ENCODE data around the gene NPAS1. TPM values are rescaled to one million over a fixed set of nuclear protein-coding genes. Genes with fewer than 3 reads are reported as not detected.
A peak's percentile ranks its signal among the peaks of the same experiment; 100 is the strongest.

The NPAS1 gene
- total and polyA plus RNA-seq, 3 experiments from 2014 or later, result 0.24 to 0.37 TPM; not detected in 1

DNA sequence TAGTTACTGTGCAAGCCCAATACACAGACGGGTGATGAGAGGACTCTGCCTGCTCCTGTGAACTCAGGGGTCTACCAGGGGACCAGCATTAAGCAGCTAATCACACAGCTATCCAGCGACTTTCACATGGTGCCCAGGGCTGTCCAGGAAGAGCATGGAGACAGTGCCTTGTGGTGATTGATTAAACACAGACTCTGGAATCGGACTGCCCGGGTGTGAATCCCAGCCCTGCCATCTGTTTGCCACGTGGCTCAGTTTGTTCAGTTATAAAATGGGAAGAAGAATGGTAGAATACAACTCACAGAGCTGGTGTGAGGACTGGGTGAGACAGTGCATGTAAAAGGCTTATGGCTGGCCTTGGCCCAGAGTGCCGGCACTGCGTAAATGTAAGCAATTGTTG is 42.1 kb upstream of the NPAS1 start:
- H3K27me3 ChIP-seq (ENCODE audit: insufficient read depth, low read length, poor library complexity, severe bottlenecking), result no peaks in the 10 kb centered on the region
- peak overlapping the region; percentile 11 to 58 (median 47) for H3K27ac Mint-ChIP-seq

GRCh38 chr19:46978171-46978869 is 41.3 kb upstream of the NPAS1 start:
- Histone ChIP-seq H3K27me3 (ENCODE audit: insufficient read depth, low read length, poor library complexity, severe bottlenecking) (no peaks in the 10 kb centered on the region), H3K36me3 (ENCODE audit: insufficient read depth, low read length) (no peaks in the 10 kb centered on the region), H3K4me1 (ENCODE audit: insufficient read depth, low read length) (peaks cover 38% of the 10 kb centered on the region), H3K9me3 (ENCODE audit: low read length) (no peaks in the 10 kb centered on the region), H3K4me3 (ENCODE audit: low read length) (no peak overlapping the region), H3K27ac (ENCODE audit: low read depth, low read length) (no peak overlapping the region)
- no peak for DNase-seq
- peak overlapping the region in 6 of 7 donors; percentile 19 to 78 (median 52) for H3K4me3 Mint-ChIP-seq
- H3K27me3 Mint-ChIP-seq, result peaks cover 0 to 3% of the 10 kb centered on the region in 2 donors
- POLR2A ChIA-PET, result no interaction called here
- peaks cover 56 to 68% (median 68%) of the 10 kb centered on the region in 3 donors for H3K4me1 Mint-ChIP-seq
- H3K27ac Mint-ChIP-seq, result peak overlapping the region; percentile 24 to 91 (median 54)
- no peaks in the 10 kb centered on the region for H3K9me3 Mint-ChIP-seq
- CTCF ChIA-PET, result no interaction called here
- peaks cover 0 to 32% (median 0%) of the 10 kb centered on the region in 3 donors for H3K36me3 Mint-ChIP-seq

More for the DNA sequence above, 42.1 kb upstream of the NPAS1 start:
- H3K36me3 ChIP-seq (ENCODE audit: insufficient read depth, low read length), result no peaks in the 10 kb centered on the region
- H3K4me3 ChIP-seq (ENCODE audit: low read length), result no peak overlapping the region
- ChIA-PET POLR2A (no interaction called here), CTCF (interaction anchor here (2.2 to 2.4 kb wide), 2 partner anchors 14 to 51 kb away, joined by 5 to 10 read pairs; no protein-coding TSS in a partner anchor)
- peaks cover 38% of the 10 kb centered on the region for H3K4me1 ChIP-seq (ENCODE audit: insufficient read depth, low read length)
- H3K9me3 ChIP-seq (ENCODE audit: low read length), result no peaks in the 10 kb centered on the region
- no peak for DNase-seq
- Mint-ChIP-seq H3K4me3 (peak overlapping the region in 4 of 7 donors; percentile 21 to 62 (median 34)), H3K4me1 (peaks cover 56 to 68% (median 67%) of the 10 kb centered on the region in 3 donors), H3K36me3 (peaks cover 0 to 30% (median 0%) of the 10 kb centered on the region in 3 donors), H3K27me3 (peaks cover 0 to 3% of the 10 kb centered on the region in 2 donors), H3K9me3 (no peaks in the 10 kb centered on the region)
- H3K27ac ChIP-seq (ENCODE audit: low read depth, low read length), result no peak overlapping the region

DNA sequence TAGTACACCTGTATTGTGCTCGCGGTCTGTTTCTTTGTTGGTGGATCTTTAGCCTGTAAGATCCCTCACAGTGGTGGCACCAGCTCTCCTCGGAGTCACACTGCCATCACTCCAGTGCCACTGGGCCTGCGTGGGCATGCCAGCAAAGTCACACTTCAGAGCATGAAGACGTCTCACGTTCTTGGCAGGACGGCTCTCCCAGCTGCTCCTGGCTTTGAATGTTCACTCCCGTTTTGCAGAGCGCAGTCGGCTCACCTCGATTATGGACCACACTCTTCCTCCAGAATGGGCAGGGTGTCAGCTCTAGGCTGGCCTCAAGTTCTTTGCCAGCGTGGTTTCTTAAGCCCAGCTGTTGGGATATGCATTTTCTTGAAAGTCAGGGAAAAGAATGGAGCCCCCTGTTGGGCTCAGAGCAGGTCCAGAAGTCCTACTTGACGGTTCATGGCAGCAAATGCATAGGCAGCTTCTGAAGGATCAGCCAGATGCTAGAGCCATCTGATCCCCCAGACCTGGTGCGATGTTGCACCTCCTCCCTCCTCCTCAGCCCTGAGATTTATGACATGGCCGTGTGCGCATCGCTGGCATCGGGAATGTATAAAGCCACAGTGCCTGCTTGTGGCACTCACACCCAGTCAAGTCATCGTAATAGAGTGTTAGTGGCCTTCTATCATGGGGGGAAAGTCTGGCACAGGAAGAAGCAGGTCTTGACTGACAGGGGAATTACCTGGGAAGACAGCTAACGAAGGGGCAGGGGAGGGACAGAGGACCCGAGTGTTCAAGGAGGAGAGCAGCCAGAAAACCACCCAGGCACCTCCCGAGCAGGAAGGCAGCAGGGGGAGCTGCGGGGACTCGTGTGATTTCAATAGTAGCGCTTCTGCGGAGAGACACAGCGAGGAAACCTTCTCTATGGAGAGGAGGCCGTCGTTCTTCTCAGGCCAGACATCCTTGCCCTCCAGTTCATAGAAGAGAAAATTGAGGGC is 40.2 kb upstream of the NPAS1 start:
- H3K4me1 ChIP-seq (ENCODE audit: insufficient read depth, low read length), result peaks cover 38% of the 10 kb centered on the region
- peaks cover 0 to 30% (median 0%) of the 10 kb centered on the region in 3 donors for H3K36me3 Mint-ChIP-seq
- H3K4me3 Mint-ChIP-seq, result peak overlapping the region in 1 of 7 donors; percentile 24
- POLR2A ChIA-PET, result no interaction called here
- no peak overlapping the region for H3K4me3 ChIP-seq (ENCODE audit: low read length)
- peaks cover 60 to 69% (median 68%) of the 10 kb centered on the region in 3 donors for H3K4me1 Mint-ChIP-seq
- no peaks in the 10 kb centered on the region for H3K9me3 ChIP-seq (ENCODE audit: low read length)
- no peaks in the 10 kb centered on the region for H3K36me3 ChIP-seq (ENCODE audit: insufficient read depth, low read length)
- DNase-seq, result no peak
- CTCF ChIA-PET, result interaction anchor here (0.9 to 2.0 kb wide), 4 partner anchors 11 to 123 kb away, joined by 3 to 7 read pairs (median 3); no protein-coding TSS in a partner anchor
- peaks cover 0 to 3% of the 10 kb centered on the region in 2 donors for H3K27me3 Mint-ChIP-seq
- no peaks in the 10 kb centered on the region for H3K9me3 Mint-ChIP-seq
- H3K27ac ChIP-seq (ENCODE audit: low read depth, low read length), result no peak overlapping the region
- peak overlapping the region in 7 of 8 donors; percentile 22 to 67 (median 56) for H3K27ac Mint-ChIP-seq
- no peaks in the 10 kb centered on the region for H3K27me3 ChIP-seq (ENCODE audit: insufficient read depth, low read length, poor library complexity, severe bottlenecking)

GRCh38 chr19:46980761-46981160 is 38.9 kb upstream of the NPAS1 start:
- POLR2A ChIA-PET, result no interaction called here
- Mint-ChIP-seq H3K27ac (peak overlapping the region; percentile 35 to 90 (median 86)), H3K27me3 (peaks cover 0 to 3% of the 10 kb centered on the region in 2 donors), H3K36me3 (peaks cover 0 to 34% (median 0%) of the 10 kb centered on the region in 3 donors), H3K4me1 (peaks cover 65 to 72% (median 71%) of the 10 kb centered on the region in 3 donors), H3K9me3 (no peaks in the 10 kb centered on the region), H3K4me3 (peak overlapping the region in 5 of 7 donors; percentile 24 to 73 (median 70))
- no peaks in the 10 kb centered on the region for H3K27me3 ChIP-seq (ENCODE audit: insufficient read depth, low read length, poor library complexity, severe bottlenecking)
- H3K4me3 ChIP-seq (ENCODE audit: low read length), result no peak overlapping the region
- no peaks in the 10 kb centered on the region for H3K36me3 ChIP-seq (ENCODE audit: insufficient read depth, low read length)
- H3K4me1 ChIP-seq (ENCODE audit: insufficient read depth, low read length), result peaks cover 38% of the 10 kb centered on the region
- CTCF ChIA-PET, result interaction anchor here (1.1 to 2.0 kb wide), 2 partner anchors 10 to 124 kb away, joined by 3 to 7 read pairs; no protein-coding TSS in a partner anchor
- peak in 2 of 5 donors; percentile 4 to 53 for DNase-seq
- no peaks in the 10 kb centered on the region for H3K9me3 ChIP-seq (ENCODE audit: low read length)
- no peak overlapping the region for H3K27ac ChIP-seq (ENCODE audit: low read depth, low read length)

DNA sequence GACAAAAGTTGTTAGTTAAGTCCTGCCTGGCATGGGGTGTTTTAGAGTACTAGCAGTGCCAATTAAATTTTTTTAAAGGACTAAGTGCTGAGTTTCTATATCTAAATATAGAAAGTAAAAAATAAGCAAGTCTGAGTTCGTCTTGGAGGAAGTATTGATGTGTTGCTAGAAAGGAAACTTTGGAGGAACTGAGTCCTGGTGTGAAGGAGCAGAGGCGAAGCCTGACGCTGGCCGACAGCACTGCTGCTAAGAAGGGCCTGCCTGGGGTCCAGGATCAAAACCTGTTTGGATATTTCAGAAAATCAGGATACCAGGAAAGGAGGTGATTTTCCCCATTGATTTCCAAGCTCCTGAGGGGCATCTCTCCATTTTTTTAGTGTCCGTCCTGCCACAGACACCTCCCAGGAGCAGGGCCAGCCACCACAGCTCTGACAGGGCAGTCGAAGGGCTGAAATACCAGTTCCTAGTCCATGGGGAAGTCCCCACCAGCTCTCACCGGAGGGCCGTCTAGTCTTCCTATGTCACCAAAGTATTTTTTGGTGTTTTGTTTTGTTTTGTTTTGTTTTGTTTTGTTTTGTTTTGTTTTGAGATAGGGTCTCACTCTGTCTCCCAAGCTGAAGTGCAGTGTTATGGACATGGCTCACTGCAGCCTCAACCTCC is 38.2 kb upstream of the NPAS1 start:
- H3K4me3 Mint-ChIP-seq, result peak overlapping the region in 3 of 7 donors; percentile 64 to 73 (median 71)
- ChIA-PET CTCF (interaction anchor here (2.0 kb wide), 1 partner anchor 9 kb away, joined by 7 read pairs; no protein-coding TSS in a partner anchor), POLR2A (interaction anchor here (0.5 kb wide), 1 partner anchor 1207 kb away, joined by 4 read pairs; no protein-coding TSS in a partner anchor)
- peaks cover 37% of the 10 kb centered on the region for H3K4me1 ChIP-seq (ENCODE audit: insufficient read depth, low read length)
- no peak overlapping the region for H3K4me3 ChIP-seq (ENCODE audit: low read length)
- peaks cover 61 to 66% (median 65%) of the 10 kb centered on the region in 3 donors for H3K4me1 Mint-ChIP-seq
- H3K36me3 Mint-ChIP-seq, result peaks cover 0 to 38% (median 0%) of the 10 kb centered on the region in 3 donors
- peaks cover 0 to 3% of the 10 kb centered on the region in 2 donors for H3K27me3 Mint-ChIP-seq
- no peaks in the 10 kb centered on the region for H3K27me3 ChIP-seq (ENCODE audit: insufficient read depth, low read length, poor library complexity, severe bottlenecking)
- no peak overlapping the region for H3K27ac ChIP-seq (ENCODE audit: low read depth, low read length)
- DNase-seq, result no peak
- H3K9me3 ChIP-seq (ENCODE audit: low read length), result no peaks in the 10 kb centered on the region
- H3K9me3 Mint-ChIP-seq, result no peaks in the 10 kb centered on the region
- H3K27ac Mint-ChIP-seq, result peak overlapping the region; percentile 45 to 91 (median 68)
- H3K36me3 ChIP-seq (ENCODE audit: insufficient read depth, low read length), result no peaks in the 10 kb centered on the region

DNA sequence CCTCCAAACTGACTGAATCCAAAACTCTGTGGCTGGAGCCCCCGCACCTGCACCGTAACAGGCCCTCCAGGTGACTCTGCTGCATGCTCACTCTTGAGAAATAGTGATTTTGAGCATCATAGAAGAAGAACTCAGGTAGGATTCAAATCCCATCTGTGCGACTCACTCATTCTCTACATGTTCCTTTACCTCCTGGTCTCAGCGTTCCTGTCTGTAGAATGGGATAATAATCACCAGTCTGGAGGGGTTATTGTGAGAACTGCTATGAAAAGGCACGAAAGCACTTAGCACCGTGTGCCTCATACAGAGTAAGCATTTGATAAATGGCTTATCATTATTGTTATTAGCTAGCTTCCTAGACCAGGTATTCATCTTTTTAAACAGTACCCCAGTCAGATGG is 36.5 kb upstream of the NPAS1 start:
- H3K27me3 Mint-ChIP-seq, result no peaks in the 10 kb centered on the region
- Histone ChIP-seq H3K36me3 (ENCODE audit: insufficient read depth, low read length) (no peaks in the 10 kb centered on the region), H3K9me3 (ENCODE audit: low read length) (no peaks in the 10 kb centered on the region), H3K27me3 (ENCODE audit: insufficient read depth, low read length, poor library complexity, severe bottlenecking) (no peaks in the 10 kb centered on the region), H3K27ac (ENCODE audit: low read depth, low read length) (no peak overlapping the region), H3K4me1 (ENCODE audit: insufficient read depth, low read length) (peaks cover 20% of the 10 kb centered on the region), H3K4me3 (ENCODE audit: low read length) (no peak overlapping the region)
- peaks cover 0 to 32% (median 0%) of the 10 kb centered on the region in 3 donors for H3K36me3 Mint-ChIP-seq
- no peak for DNase-seq
- no peak overlapping the region for H3K4me3 Mint-ChIP-seq
- CTCF ChIA-PET, result interaction anchor here (1.1 to 1.9 kb wide), 3 partner anchors 28 to 50 kb away, joined by 3 to 5 read pairs (median 3); no protein-coding TSS in a partner anchor
- H3K4me1 Mint-ChIP-seq, result peaks cover 45 to 49% (median 48%) of the 10 kb centered on the region in 3 donors
- POLR2A ChIA-PET, result interaction anchor here (0.7 to 1.1 kb wide), 2 partner anchors 52 to 83 kb away, joined by 6 to 9 read pairs; no protein-coding TSS in a partner anchor
- peak overlapping the region in 3 of 8 donors; percentile 39 to 69 (median 57) for H3K27ac Mint-ChIP-seq
- H3K9me3 Mint-ChIP-seq, result no peaks in the 10 kb centered on the region

Measured in CD8-positive, alpha-beta memory T cell (primary cell).